HL-60 (cell line): ENCODE data around the gene ANKFY1.
"Not testable (repeated sequence)": the region's sequence is repeated elsewhere in the genome, so short reads cannot be mapped to it uniquely, and the experiment has no call there.

Source experiments
- DNase-seq, 2 experiments: peaks; one replicate each; pipeline ENCODE4 v3.0.0-alpha.2; 2010 to 2020; ENCODE audit warnings: low read depth in 1 of 2, low spot score in 1 of 2
- H3K27ac ChIP-seq: fragments of 250-450 bp; sonication (Bioruptor Pico); replicated peaks from 2 replicates; pipeline ENCODE4 v1.5.1; 2020; ENCODE audit warnings: mild to moderate bottlenecking, moderate library complexity
- H3K27me3 ChIP-seq: fragments of 250-450 bp; sonication (Bioruptor Pico); 2 replicates; pipeline ENCODE4 v1.5.1; 2021; ENCODE audit warnings: mild to moderate bottlenecking, moderate library complexity; ENCODE audit not compliant: insufficient read depth, poor library complexity, severe bottlenecking
- H3K4me3 ChIP-seq: replicated peaks from 2 replicates; pipeline ENCODE4 v1.5.1; 2011; ENCODE audit warnings: mild to moderate bottlenecking, control low read depth, low read length; ENCODE audit not compliant: insufficient read depth
- GABPA ChIP-seq: IDR thresholded peaks from 2 replicates; pipeline ENCODE4 v1.6.1; 2012; ENCODE audit warnings: low read depth
- POLR2AphosphoS5 ChIP-seq: IDR thresholded peaks from 2 replicates; pipeline ENCODE4 v1.6.1; 2012; ENCODE audit warnings: low read depth
- REST ChIP-seq: IDR thresholded peaks from 2 replicates; pipeline ENCODE4 v1.6.1; 2012; ENCODE audit warnings: low read depth; ENCODE audit not compliant: insufficient replicate concordance
- SPI1 ChIP-seq: IDR thresholded peaks from 2 replicates; pipeline ENCODE4 v1.6.1; 2012; ENCODE audit warnings: low read depth, mild to moderate bottlenecking, borderline replicate concordance
- TF ChIP-seq, protein P1 (sequence below): IDR thresholded peaks from one replicate; pipeline ENCODE4 v1.5.1; 2011; ENCODE audit warnings: low read length, control low read depth, inconsistent platforms; ENCODE audit not compliant: insufficient read depth

The ANKFY1 gene

GRCh38 chr17:4198995-4199394 is 64.8 kb downstream of the ANKFY1 start:
- Histone ChIP-seq H3K4me3 (no peak overlapping the region), H3K27me3 (no peaks in the 10 kb centered on the region), H3K27ac (no peak overlapping the region)
- DNase-seq, result no peak
- TF ChIP-seq SPI1, result no peak
- no peak for TF ChIP-seq REST

- no peak for DNase-seq
- Histone ChIP-seq H3K4me3 (no peak overlapping the region), H3K27me3 (no peaks in the 10 kb centered on the region), H3K27ac (no peak overlapping the region)
- no peak for TF ChIP-seq GABPA
- TF ChIP-seq REST, result no peak
- no peak for TF ChIP-seq POLR2AphosphoS5
- TF ChIP-seq SPI1, result no peak
- TF ChIP-seq, protein P1, sequence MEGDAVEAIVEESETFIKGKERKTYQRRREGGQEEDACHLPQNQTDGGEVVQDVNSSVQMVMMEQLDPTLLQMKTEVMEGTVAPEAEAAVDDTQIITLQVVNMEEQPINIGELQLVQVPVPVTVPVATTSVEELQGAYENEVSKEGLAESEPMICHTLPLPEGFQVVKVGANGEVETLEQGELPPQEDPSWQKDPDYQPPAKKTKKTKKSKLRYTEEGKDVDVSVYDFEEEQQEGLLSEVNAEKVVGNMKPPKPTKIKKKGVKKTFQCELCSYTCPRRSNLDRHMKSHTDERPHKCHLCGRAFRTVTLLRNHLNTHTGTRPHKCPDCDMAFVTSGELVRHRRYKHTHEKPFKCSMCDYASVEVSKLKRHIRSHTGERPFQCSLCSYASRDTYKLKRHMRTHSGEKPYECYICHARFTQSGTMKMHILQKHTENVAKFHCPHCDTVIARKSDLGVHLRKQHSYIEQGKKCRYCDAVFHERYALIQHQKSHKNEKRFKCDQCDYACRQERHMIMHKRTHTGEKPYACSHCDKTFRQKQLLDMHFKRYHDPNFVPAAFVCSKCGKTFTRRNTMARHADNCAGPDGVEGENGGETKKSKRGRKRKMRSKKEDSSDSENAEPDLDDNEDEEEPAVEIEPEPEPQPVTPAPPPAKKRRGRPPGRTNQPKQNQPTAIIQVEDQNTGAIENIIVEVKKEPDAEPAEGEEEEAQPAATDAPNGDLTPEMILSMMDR, result no peak
These were observed 68.5 kb downstream of the ANKFY1 start for GRCh38 chr17:4195306-4195705.

- Histone ChIP-seq H3K27ac (no peak overlapping the region), H3K4me3 (no peak overlapping the region), H3K27me3 (no peaks in the 10 kb centered on the region)
- TF ChIP-seq, protein P1, result no peak
- no peak for TF ChIP-seq GABPA
- no peak for TF ChIP-seq SPI1
- TF ChIP-seq POLR2AphosphoS5, result no peak
- TF ChIP-seq REST, result no peak
- DNase-seq, result no peak
These were observed 69.0 kb downstream of the ANKFY1 start for GRCh38 chr17:4194796-4195195.

DNA sequence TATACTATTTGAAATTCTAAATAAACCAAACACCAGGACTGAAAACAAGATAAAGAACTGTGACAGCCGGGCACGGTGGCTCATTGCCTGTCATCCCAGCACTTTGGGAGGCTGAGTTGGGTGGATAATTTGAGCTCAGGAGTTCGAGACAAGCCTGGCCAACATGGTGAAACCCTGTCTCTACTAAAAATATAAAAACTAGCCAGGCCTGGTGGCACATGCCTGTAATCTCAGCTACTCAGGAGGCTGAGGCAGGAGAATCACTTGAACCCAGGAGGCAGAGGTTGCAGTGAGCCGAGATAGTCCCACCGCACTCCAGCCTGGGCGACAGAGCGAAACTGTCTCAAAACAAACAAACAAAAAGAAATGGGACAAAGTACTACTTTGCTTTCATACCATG is 73.0 kb downstream of the ANKFY1 start:
- not testable (repeated sequence) for DNase-seq, H3K4me3 ChIP-seq, H3K27me3 ChIP-seq, H3K27ac ChIP-seq
